Endothelial cell (in vitro differentiated cells): ENCODE data around the gene FOSB. TPM values are rescaled to one million over a fixed set of nuclear protein-coding genes. Genes with fewer than 3 reads are reported as not detected.
A peak's percentile ranks its signal among the peaks of the same experiment; 100 is the strongest.

Experiments
- DNase-seq: peaks from one replicate; pipeline ENCODE4 v3.0.0; 2021; ENCODE audit warnings: low spot score
- H3K27ac Mint-ChIP-seq: one replicate; pipeline ENCODE4 v1.8.0; 2021; ENCODE audit warnings: mixed read lengths, inconsistent platforms; ENCODE audit not compliant: unreplicated experiment
- H3K27me3 Mint-ChIP-seq: one replicate; pipeline ENCODE4 v1.8.0; 2021; ENCODE audit warnings: mild to moderate bottlenecking, moderate library complexity, mixed read lengths, inconsistent platforms; ENCODE audit not compliant: unreplicated experiment
- H3K36me3 Mint-ChIP-seq: one replicate; pipeline ENCODE4 v1.8.0; 2021; ENCODE audit warnings: mild to moderate bottlenecking, low read depth, mixed read lengths, inconsistent platforms; ENCODE audit not compliant: unreplicated experiment
- H3K4me1 Mint-ChIP-seq: one replicate; pipeline ENCODE4 v1.8.0; 2021; ENCODE audit warnings: mild to moderate bottlenecking, mixed read lengths, inconsistent platforms; ENCODE audit not compliant: unreplicated experiment
- H3K4me3 Mint-ChIP-seq: one replicate; pipeline ENCODE4 v1.8.0; 2021; ENCODE audit warnings: mild to moderate bottlenecking, mixed read lengths, inconsistent platforms; ENCODE audit not compliant: unreplicated experiment
- H3K9me3 Mint-ChIP-seq: one replicate; pipeline ENCODE4 v1.8.0; 2021; ENCODE audit warnings: mixed read lengths, inconsistent platforms; ENCODE audit not compliant: unreplicated experiment
- CTCF ChIP-seq: fragments of 200-600 bp; sonication (generic); IDR thresholded peaks from one replicate; pipeline ENCODE4 v1.5.0; 2021; ENCODE audit warnings: antibody characterized with exemption; ENCODE audit not compliant: unreplicated experiment
- total RNA-seq: library from RNA; stranded (reverse); fragmentation: NEBNext Ultra II Directional; extraction: Animal tissue kit (Norgen Biotek cat#: 25700); gene quantifications from one replicate; pipeline ENCODE4 v1.2.1, GENCODE V29; 2021; ENCODE audit not compliant: unreplicated experiment

The FOSB gene
- total RNA-seq, 1 donor from 2014 or later: 64.2 TPM

GRCh38 chr19:45505151-45505995 lies 37.6 kb downstream of the FOSB start:
- Mint-ChIP-seq H3K4me3 (peak overlapping the region; percentile 80), H3K4me1 (peaks cover 11% of the 10 kb centered on the region), H3K36me3 (peaks cover 9% of the 10 kb centered on the region), H3K9me3 (no peaks in the 10 kb centered on the region), H3K27me3 (peaks cover 18% of the 10 kb centered on the region), H3K27ac (peak overlapping the region; percentile 72)
- no peak for DNase-seq
- no peak for TF ChIP-seq CTCF

GRCh38 chr19:45505996-45506245 lies 38.1 kb downstream of the FOSB start:
- Mint-ChIP-seq H3K36me3 (peaks cover 12% of the 10 kb centered on the region), H3K4me3 (peak overlapping the region; percentile 80), H3K4me1 (peaks cover 15% of the 10 kb centered on the region), H3K27me3 (peaks cover 18% of the 10 kb centered on the region), H3K9me3 (no peaks in the 10 kb centered on the region), H3K27ac (peak overlapping the region; percentile 72)
- no peak for DNase-seq
- TF ChIP-seq CTCF: no peak

GRCh38 chr19:45506246-45506988 lies 38.6 kb downstream of the FOSB start:
- TF ChIP-seq CTCF: no peak
- Mint-ChIP-seq H3K36me3 (peaks cover 17% of the 10 kb centered on the region), H3K27ac (peak overlapping the region; percentile 81), H3K9me3 (no peaks in the 10 kb centered on the region), H3K4me3 (peak overlapping the region; percentile 94), H3K27me3 (peaks cover 18% of the 10 kb centered on the region), H3K4me1 (peaks cover 20% of the 10 kb centered on the region)
- DNase-seq: peak; percentile 94

GRCh38 chr19:45506989-45507871 lies 39.4 kb downstream of the FOSB start, which contains the start of gene VASP:
Gene VASP (plus strand): TSS chr19:45507479. CDS start chr19:45507772, 293 bp downstream.
- no peak for TF ChIP-seq CTCF
- H3K36me3 Mint-ChIP-seq: peaks cover 17% of the 10 kb centered on the region
- H3K9me3 Mint-ChIP-seq: no peaks in the 10 kb centered on the region
- H3K4me1 Mint-ChIP-seq: peaks cover 26% of the 10 kb centered on the region
- peak within 1 kb of the TSS; percentile 81 for H3K27ac Mint-ChIP-seq
- peaks cover 19% of the 10 kb centered on the region for H3K27me3 Mint-ChIP-seq
- DNase-seq: peak; percentile 79
- H3K4me3 Mint-ChIP-seq: peak within 1 kb of the TSS; percentile 100
